ENCODE data around the gene MAP3K20.
"Not testable (repeated sequence)": the region's sequence is repeated elsewhere in the genome, so short reads cannot be mapped to it uniquely, and the experiment has no call there.

The MAP3K20 gene

DNA sequence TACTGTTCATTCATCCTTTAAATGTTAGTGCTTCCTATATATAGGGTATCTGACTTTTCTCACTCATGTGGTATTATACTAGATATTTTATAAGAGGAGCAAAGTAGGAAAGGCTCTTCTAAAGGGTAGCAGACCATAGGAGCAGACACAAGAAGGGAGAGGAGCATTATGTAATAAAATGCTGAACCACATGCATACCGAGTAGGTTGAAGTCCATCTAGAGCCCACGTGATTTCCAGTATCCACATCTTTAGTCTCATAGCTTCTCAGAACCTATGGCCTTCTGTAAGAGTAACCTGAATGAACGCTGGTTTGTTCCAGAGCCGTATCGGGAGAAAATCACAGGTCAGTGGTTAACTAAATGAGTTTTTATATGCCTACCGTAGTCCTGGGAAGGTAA lies 85.9 kb downstream of the MAP3K20 start:
- no peak for TF ChIP-seq ZNF274 (IDR thresholded peaks at IDR 0.05; ENCODE audit: low read depth, low read length)

DNA sequence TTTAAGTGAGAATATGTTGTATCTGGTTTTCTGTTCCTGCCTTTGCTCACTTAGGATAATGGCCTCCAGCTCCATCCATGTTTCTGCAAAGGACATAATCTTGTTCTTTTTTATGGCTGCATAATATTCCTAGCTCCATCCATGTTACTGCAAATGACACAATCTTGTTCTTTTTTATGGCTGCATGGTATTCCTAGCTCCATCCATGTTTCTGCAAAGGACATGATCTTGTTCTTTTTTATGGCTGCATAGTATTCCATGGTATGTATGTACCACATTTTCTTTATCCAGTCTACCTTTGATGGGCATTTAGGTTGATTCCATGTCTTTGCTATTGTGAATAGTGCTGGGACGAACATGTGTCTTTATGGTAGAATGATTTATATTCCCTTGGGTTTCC lies 87.7 kb downstream of the MAP3K20 start:
- not testable (repeated sequence) for H3K4me3 ChIP-seq (ENCODE audit: low read length)

More for the DNA sequence above, 85.9 kb downstream of the MAP3K20 start:
- no peak overlapping the region for H3K4me3 ChIP-seq (ENCODE audit: low read length)

DNA sequence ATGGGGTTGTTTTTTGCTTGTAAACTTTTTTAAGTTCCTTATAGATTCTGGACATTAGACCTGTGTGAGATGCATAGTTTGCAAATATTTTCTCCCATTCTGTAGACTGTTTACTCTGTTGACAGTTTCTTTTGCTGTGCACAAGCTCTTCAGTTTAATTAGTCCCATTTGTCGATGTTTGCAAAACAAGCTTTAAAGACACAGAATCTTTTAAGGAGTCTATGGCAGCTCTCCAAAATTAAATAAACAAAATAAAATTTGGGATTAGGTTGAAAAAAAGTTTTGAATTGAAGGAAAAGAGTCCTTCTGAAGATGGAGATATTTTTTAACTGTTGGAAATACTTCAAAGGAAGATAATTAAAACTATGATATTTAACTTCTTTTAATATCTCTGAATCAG lies 88.8 kb downstream of the MAP3K20 start:
- H3K4me3 ChIP-seq (ENCODE audit: low read length): no peak overlapping the region
- no peak for TF ChIP-seq ZNF274 (IDR thresholded peaks at IDR 0.05; ENCODE audit: low read depth, low read length)

DNA sequence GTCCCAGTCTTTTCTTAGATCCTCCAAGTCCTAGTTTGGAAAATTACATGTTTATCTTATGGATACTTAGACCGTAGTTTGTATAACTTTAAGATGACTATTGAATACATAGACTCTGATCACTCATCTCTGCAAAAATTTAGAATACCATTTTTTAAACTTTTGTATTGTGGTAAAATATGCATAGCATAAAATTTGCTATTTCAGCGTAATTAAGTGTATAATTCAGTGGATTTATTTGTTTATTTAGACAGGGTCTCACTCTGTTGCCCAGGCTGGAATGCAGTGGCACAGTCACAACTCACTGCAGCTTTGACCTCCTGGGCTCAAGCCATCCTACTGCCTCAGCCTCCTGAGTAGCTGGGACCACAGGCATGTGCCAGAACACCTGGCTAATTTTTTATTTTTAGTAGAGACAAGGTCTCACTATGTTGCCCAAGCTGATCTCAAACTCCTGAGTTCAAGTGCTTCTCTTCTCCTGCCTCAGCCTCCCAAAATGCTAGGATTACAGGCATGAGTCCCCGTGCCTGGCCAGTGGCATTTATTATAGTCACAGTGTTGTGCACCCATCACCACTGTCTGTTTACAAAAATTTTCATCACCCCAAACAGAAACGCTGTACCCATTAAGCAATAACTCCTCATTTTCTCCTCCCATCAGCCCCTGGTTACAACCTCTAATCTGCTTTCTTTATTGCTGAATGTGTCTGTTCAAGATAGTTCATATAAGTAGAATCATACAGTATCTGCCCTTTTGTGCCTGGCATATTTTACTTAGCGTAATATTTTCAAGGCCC lies 90.0 kb downstream of the MAP3K20 start:
- no peak for TF ChIP-seq ZNF274 (IDR thresholded peaks at IDR 0.05; ENCODE audit: low read depth, low read length)
- H3K4me3 ChIP-seq (ENCODE audit: low read length): no peak overlapping the region

DNA sequence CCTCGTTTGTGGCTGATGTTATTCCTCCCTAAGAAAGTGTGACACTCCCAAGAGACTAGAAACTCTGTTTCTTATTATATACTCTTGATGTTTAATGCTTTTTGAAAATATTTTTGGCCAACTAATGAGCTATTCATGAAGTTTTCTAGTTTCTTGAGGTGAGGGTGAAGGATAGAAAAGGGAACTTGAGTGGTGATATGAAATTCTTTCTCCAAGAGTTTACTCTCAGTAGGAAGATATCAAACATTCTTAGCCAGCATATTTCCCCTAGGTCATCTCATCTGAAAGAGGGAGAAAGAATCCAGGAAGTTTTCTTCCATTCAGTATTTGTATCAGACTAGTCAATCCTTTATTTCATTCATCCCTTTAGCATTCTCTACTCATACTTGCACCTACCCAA lies 95.7 kb downstream of the MAP3K20 start:
- no peak overlapping the region for H3K4me3 ChIP-seq (ENCODE audit: low read length)
- no peak for TF ChIP-seq ZNF274 (IDR thresholded peaks at IDR 0.05; ENCODE audit: low read depth, low read length)

DNA sequence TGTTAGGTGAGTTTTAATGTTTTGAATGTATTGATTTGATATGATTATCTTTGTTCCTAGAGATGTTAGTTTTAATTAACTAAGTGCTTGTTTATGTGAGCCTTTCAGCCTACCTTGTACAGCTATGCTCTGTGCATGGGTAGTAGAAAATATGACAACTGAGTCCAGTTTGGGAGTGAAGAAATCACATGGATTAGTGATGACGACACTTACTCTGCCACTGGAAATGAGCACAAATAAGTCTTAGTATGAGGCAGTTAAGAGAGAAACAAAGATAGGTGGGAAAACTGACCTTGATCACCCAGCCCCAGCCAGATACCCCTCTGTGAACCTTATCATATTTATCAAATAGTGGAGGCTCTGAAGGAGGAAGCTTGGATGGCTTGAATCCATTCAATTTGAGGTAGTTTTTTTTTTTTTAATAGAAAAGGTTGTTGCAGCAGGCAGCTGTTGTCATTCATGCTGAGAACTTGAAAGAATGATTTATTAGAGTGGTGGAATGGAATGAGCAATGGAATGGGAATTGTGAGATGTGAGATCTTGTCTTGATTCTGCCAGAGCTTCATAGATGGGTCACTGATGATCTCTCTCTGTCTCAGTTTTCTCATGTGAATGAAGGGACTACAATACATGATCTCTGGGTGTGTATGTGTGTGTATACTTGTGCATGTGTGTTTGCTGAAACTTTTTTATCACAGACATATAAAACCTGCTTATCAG lies 96.4 kb downstream of the MAP3K20 start:
- H3K4me3 ChIP-seq (ENCODE audit: low read length): no peak overlapping the region
- no peak for TF ChIP-seq ZNF274 (IDR thresholded peaks at IDR 0.05; ENCODE audit: low read depth, low read length)

DNA sequence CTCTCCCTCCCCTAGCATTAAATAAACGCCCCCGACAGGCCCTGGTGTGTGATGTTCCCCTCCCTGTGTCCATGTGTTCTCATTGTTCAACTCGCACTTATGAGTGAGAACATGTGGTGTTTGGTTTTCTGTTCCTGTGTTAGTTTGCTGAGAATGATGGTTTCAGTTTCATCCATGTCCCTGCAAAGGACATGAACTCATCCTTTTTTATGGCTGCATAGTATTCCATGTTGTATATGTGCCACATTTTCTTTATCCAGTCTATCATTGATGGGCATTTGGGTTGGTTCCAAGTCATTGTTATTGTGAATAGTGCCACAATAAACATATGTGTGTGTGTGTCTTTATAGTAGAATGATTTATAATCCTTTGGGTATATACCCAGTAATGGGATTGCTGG lies 98.7 kb downstream of the MAP3K20 start:
- not testable (repeated sequence) for H3K4me3 ChIP-seq (ENCODE audit: low read length)

DNA sequence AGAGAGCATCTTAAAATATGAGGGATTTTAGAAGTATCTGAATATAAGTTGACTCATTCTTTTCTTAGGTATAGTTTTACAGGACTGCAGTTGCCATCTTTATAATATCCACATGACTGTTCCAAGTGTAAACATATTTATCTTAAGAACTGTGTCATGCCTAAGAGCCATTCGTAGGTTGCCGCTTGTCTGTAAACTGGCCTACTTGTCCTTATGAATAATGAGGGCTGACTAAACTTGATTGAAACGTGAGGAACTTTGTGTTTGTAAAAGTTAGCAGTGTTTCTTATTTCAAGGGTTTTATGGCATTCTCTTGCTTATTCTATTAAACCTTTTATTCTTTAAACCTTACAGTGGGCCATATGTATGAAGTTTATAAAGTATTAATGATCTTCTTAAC lies 99.6 kb downstream of the MAP3K20 start:
- no peak for TF ChIP-seq ZNF274 (IDR thresholded peaks at IDR 0.05; ENCODE audit: low read depth, low read length)
- no peak overlapping the region for H3K4me3 ChIP-seq (ENCODE audit: low read length)

DNA sequence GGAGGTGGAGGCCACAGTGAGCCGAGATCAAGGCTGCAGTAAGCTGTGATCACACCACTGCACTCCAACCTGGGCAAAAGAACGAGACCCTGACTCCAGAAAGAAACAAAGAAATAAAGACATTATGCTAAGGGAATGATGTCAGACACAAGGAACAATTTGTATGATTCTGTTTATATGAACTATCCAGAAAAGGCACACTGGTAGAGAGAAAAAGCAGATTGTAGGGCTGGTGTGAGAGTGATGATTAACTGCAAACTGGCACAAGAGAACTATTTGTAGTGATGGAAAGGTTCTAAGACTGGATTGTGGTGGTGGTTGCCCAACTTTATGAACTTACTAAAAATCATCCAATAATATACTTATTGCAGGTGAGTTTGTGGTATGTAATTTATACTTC lies 106.3 kb downstream of the MAP3K20 start:
- no peak for TF ChIP-seq ZNF274 (IDR thresholded peaks at IDR 0.05; ENCODE audit: low read depth, low read length)
- no peak overlapping the region for H3K4me3 ChIP-seq (ENCODE audit: low read length)

DNA sequence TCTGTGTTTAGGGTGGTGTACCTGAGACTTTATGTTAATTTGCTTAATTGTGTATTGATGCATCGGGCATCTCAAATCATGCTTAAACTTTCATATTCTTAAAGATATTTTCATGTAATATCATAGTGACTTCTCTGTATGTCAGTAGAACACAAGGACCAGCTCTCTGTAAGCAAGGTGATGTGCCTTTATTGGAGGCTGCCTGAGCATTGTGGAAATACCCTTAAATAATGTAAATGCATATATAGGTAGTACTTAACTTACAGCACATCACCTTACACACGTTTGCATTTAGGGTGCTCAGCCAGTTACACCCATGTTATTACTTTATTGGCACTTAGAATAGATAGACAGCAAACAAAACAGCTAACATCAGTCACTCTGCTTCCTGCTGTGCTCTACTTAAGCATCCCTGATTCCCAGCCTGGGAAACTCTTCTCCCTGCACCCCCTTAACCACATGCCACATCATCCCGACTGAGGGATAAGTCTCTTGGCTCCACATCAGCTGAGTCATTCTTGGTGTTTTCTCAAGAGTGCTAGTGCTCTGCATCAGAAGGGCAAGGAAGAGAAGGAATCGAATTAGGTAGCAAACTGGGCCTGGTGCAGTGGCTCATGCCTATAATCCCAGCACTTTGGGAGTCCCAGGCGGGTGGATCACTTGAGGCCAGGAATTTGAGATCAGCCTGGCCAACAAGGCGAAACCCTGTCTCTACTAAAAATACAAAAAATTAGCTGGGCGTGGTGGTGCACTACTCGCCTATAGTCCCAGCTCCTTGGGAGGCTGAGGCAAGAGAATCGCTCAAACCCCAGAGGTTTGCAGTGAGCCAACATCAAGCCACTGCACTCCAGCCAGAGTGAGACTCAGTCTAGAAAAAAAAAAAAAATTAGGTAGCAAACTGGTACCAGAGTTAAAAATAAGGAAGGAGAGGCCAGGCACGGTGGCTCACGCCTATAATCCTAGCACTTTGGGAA lies 108.7 kb downstream of the MAP3K20 start:
- H3K4me3 ChIP-seq (ENCODE audit: low read length): no peak overlapping the region
- TF ChIP-seq ZNF274 (IDR thresholded peaks at IDR 0.05; ENCODE audit: low read depth, low read length): no peak

DNA sequence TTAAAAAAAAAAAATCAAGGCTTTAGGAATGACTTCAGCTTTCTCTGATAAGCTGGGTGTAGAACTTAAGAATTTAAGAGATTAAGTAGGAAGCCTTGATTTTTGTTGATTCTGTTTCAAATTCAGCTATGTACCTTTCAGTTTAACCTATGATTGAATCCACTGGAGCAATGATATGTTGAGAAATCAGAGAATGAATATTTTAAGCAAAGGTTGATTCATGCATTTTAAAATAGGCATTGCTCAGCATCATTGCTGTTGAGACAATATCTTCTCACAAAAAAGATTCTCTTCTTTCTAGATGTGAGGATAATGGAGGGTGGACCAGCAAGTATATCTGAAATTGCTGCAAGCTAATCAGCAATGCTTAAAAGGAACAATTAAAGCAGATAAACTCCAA lies 109.8 kb downstream of the MAP3K20 start:
- TF ChIP-seq ZNF274 (IDR thresholded peaks at IDR 0.05; ENCODE audit: low read depth, low read length): no peak
- no peak overlapping the region for H3K4me3 ChIP-seq (ENCODE audit: low read length)

DNA sequence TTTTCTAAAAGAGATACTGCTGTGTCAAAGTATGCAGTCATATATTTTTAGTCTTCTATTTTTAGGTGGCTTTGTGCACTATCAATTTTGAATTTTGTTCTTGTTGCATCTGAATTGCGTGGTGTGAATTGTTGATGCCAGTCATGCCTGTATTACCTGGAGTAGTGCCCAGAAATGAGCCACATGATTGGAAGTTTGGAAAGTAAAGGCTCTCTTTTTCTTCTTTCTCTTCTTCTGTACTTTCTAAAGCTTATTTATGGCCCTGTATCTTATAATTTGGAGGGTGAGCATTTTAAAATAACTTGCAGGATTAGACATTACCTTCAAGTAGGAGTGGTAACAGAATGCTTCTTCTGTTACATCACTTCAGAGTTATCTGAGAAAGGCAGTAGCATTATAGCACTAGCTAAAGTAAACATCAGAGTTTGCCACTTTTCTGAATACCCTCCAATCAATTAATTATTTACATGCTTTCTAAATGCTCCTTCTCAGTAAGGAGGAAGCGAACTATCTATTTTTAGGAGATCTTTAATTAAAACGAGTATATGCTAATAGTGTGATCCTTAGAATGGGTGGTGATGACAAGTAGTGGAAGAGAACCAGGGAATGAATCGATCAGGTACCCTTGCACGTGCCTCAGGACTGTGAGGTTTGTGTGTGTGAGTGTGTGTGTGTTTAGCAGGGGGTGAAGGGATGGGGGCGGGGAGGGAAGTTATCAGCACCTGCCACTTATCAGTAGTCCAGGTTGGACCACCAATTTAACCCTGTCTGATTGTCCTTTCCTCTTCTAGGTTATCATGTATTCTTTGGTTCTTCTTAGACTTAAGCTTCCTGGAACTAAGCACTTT lies 112.5 kb downstream of the MAP3K20 start:
- no peak for TF ChIP-seq ZNF274 (IDR thresholded peaks at IDR 0.05; ENCODE audit: low read depth, low read length)
- H3K4me3 ChIP-seq (ENCODE audit: low read length): no peak overlapping the region

DNA sequence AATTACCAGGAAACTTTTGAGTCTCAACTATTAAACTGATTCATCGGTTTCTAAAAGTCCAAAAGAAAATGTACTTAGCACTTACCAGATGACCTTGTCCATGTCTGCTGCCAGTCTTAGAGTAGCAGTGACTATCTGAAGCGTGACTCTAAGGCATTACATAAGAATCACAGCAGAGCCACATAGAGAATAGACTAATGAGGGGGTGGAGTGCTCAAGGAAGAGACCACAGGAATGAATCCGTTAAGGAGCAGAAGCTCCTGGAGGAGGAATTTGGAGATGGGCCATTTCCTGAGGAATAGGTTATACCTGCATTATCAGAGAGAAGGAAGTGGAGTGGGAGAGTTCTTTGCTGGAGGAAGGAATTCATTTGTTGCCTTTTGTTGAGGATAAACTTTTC lies 116.0 kb downstream of the MAP3K20 start:
- no peak for TF ChIP-seq ZNF274 (IDR thresholded peaks at IDR 0.05; ENCODE audit: low read depth, low read length)
- no peak overlapping the region for H3K4me3 ChIP-seq (ENCODE audit: low read length)

DNA sequence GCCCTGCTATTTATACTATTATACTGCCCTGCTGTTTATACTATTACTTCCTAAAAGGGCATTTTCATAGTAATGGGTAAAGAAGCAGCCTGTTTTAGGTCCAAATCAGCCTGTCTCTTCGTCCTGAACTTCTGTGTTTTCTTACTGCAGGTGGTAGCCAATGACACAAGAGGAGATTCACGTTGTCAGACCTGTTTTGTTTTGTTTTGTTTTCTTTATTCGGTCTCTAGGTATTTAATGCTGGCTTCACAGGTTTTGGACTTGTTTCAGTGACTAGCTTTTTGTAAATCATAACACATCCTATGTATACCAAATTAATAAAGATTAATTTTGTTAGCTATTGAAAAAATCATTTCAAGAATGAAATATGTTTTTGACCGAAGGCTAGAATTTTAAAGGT lies 116.4 kb downstream of the MAP3K20 start:
- no peak overlapping the region for H3K4me3 ChIP-seq (ENCODE audit: low read length)
- no peak for TF ChIP-seq ZNF274 (IDR thresholded peaks at IDR 0.05; ENCODE audit: low read depth, low read length)
